A673 (cell line): ENCODE measurements around the gene POLK.

Source experiments
- EZH2 ChIP-seq: fragments of 200-600 bp; sonication (generic); IDR thresholded peaks from 2 replicates; pipeline ENCODE4 v1.6.1; 2017; ENCODE audit warnings: borderline replicate concordance, low read depth, mild to moderate bottlenecking, mixed read lengths, antibody characterized with exemption, low read length; ENCODE audit not compliant: poor library complexity, severe bottlenecking
- TF ChIP-seq, protein P1 (sequence below): fragments of 300-800, 200-600 bp; sonication (generic); conservative IDR thresholded peaks from 2 replicates; pipeline ENCODE4 v1.5.1; 2017; ENCODE audit warnings: low read depth, mild to moderate bottlenecking, antibody characterized with exemption, low read length, moderate library complexity, mixed read lengths

DNA sequence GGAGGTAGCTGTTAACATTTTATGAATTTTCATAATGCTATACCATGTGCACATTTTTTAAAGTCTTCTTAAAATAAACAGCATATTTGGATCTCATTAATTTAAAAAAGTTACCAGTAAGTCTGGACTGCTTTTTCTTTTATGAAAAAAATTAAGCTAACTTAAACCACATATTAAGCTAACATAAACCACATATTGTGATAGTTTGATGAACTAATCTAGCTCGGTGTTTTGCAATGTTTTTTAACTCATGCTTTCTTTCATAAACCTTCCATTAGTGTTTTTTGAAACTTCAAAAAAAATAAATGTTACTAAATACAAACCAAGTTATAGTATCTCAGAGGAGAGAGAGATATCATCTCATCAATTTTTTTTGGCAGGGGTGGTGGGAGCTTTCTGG, 26.5 kb downstream of the POLK start:
- TF ChIP-seq EZH2: no peak
- TF ChIP-seq, protein P1, sequence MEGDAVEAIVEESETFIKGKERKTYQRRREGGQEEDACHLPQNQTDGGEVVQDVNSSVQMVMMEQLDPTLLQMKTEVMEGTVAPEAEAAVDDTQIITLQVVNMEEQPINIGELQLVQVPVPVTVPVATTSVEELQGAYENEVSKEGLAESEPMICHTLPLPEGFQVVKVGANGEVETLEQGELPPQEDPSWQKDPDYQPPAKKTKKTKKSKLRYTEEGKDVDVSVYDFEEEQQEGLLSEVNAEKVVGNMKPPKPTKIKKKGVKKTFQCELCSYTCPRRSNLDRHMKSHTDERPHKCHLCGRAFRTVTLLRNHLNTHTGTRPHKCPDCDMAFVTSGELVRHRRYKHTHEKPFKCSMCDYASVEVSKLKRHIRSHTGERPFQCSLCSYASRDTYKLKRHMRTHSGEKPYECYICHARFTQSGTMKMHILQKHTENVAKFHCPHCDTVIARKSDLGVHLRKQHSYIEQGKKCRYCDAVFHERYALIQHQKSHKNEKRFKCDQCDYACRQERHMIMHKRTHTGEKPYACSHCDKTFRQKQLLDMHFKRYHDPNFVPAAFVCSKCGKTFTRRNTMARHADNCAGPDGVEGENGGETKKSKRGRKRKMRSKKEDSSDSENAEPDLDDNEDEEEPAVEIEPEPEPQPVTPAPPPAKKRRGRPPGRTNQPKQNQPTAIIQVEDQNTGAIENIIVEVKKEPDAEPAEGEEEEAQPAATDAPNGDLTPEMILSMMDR: no peak
